ENCODE results near the gene GABRG3.

Gene GABRG3

GRCh38 chr15:27499191-27499590 lies 528.2 kb downstream of the GABRG3 start:
- no peak overlapping the region for H3K4me3 ChIP-seq (ENCODE audit: low read depth, low read length)
- TF ChIP-seq CTCF (IDR thresholded peaks at IDR 0.05; ENCODE audit: borderline replicate concordance, insufficient read depth, low read depth, low read length) = no peak

GRCh38 chr15:27499719-27500118 lies 528.7 kb downstream of the GABRG3 start:
- H3K4me3 ChIP-seq (ENCODE audit: low read depth, low read length) = no peak overlapping the region
- no peak for TF ChIP-seq CTCF (IDR thresholded peaks at IDR 0.05; ENCODE audit: borderline replicate concordance, insufficient read depth, low read depth, low read length)

GRCh38 chr15:27500206-27500605 lies 529.2 kb downstream of the GABRG3 start:
- no peak for TF ChIP-seq CTCF (IDR thresholded peaks at IDR 0.05; ENCODE audit: borderline replicate concordance, insufficient read depth, low read depth, low read length)
- no peak overlapping the region for H3K4me3 ChIP-seq (ENCODE audit: low read depth, low read length)

GRCh38 chr15:27506752-27507151 lies 535.8 kb downstream of the GABRG3 start:
- H3K4me3 ChIP-seq (ENCODE audit: low read depth, low read length) = no peak overlapping the region
- TF ChIP-seq CTCF (IDR thresholded peaks at IDR 0.05; ENCODE audit: borderline replicate concordance, insufficient read depth, low read depth, low read length) = no peak

GRCh38 chr15:27509014-27509413 lies 538.0 kb downstream of the GABRG3 start:
- no peak overlapping the region for H3K4me3 ChIP-seq (ENCODE audit: low read depth, low read length)

GRCh38 chr15:27512281-27513001 lies 541.5 kb downstream of the GABRG3 start:
- TF ChIP-seq CTCF (IDR thresholded peaks at IDR 0.05; ENCODE audit: borderline replicate concordance, insufficient read depth, low read depth, low read length) = no peak
- no peak overlapping the region for H3K4me3 ChIP-seq (ENCODE audit: low read depth, low read length)

More at GRCh38 chr15:27509014-27509413, 538.0 kb downstream of the GABRG3 start:
- no peak for TF ChIP-seq CTCF (IDR thresholded peaks at IDR 0.05; ENCODE audit: borderline replicate concordance, insufficient read depth, low read depth, low read length)

- H3K4me3 ChIP-seq (ENCODE audit: low read depth, low read length) = no peak overlapping the region
- no peak for TF ChIP-seq CTCF (IDR thresholded peaks at IDR 0.05; ENCODE audit: borderline replicate concordance, insufficient read depth, low read depth, low read length)
Observed at GRCh38 chr15:27514526-27514925, 543.5 kb downstream of the GABRG3 start.

Data from GM12875 (cell line).